GM18868 (cell line): ENCODE measurements around the gene MFAP4.

Experiments
- ATAC-seq: cut with Tn5 transposase; IDR thresholded peaks from one replicate; pipeline ENCODE4 v1.9.1; 2021; ENCODE audit warnings: mild to moderate bottlenecking, moderate library complexity; ENCODE audit not compliant: unreplicated experiment

The MFAP4 gene

GRCh38 chr17:19372011-19372370, 15.0 kb downstream of the MFAP4 start:
- no peak for ATAC-seq

- ATAC-seq = no peak
Measured at GRCh38 chr17:19371259-19372010, 15.6 kb downstream of the MFAP4 start.

GRCh38 chr17:19370493-19370960, 16.5 kb downstream of the MFAP4 start:
- ATAC-seq = no peak

GRCh38 chr17:19369846-19370492, 17.0 kb downstream of the MFAP4 start:
- ATAC-seq = no peak

- no peak for ATAC-seq
Measured at GRCh38 chr17:19369107-19369778, 17.7 kb downstream of the MFAP4 start.

GRCh38 chr17:19368229-19368628, 18.8 kb downstream of the MFAP4 start:
- no peak for ATAC-seq

GRCh38 chr17:19366637-19366972, 20.4 kb downstream of the MFAP4 start:
- ATAC-seq = no peak

- ATAC-seq = no peak
Measured at GRCh38 chr17:19365833-19366636, 21.0 kb downstream of the MFAP4 start.

- no peak for ATAC-seq
Measured at GRCh38 chr17:19365499-19365817, 21.5 kb downstream of the MFAP4 start.

GRCh38 chr17:19364699-19365498, 22.1 kb downstream of the MFAP4 start:
- ATAC-seq = no peak

GRCh38 chr17:19363460-19364035, 23.4 kb downstream of the MFAP4 start:
- ATAC-seq = no peak

GRCh38 chr17:19363114-19363438, 23.9 kb downstream of the MFAP4 start:
- no peak for ATAC-seq

- peak; percentile 82 for ATAC-seq
Measured at GRCh38 chr17:19362277-19363113, 24.5 kb downstream of the MFAP4 start, which contains the start of gene B9D1. B9D1 (minus strand) TSS chr17:19362723; CDS start chr17:19362569, 154 bp downstream.

GRCh38 chr17:19361944-19362276, 25.1 kb downstream of the MFAP4 start:
- no peak for ATAC-seq

GRCh38 chr17:19361326-19361725, 25.7 kb downstream of the MFAP4 start:
- no peak for ATAC-seq

- ATAC-seq = no peak
Measured at GRCh38 chr17:19360772-19361171, 26.2 kb downstream of the MFAP4 start.

GRCh38 chr17:19359856-19360255, 27.1 kb downstream of the MFAP4 start:
- no peak for ATAC-seq

- no peak for ATAC-seq
Measured at GRCh38 chr17:19359151-19359550, 27.8 kb downstream of the MFAP4 start.

- no peak for ATAC-seq
Measured at GRCh38 chr17:19357761-19358160, 29.2 kb downstream of the MFAP4 start.

- ATAC-seq = no peak
Measured at GRCh38 chr17:19357351-19357750, 29.6 kb downstream of the MFAP4 start.
